K562 (cell line): ENCODE results near the gene MSL2. TPM values are rescaled to one million over a fixed set of nuclear protein-coding genes. Genes with fewer than 3 reads are reported as not detected.
A peak's percentile ranks its signal among the peaks of the same experiment; 100 is the strongest.

Experiments
- CEBPB ChIP-seq: fragments of 450-650 bp; IDR thresholded peaks from 2 replicates; pipeline ENCODE4 v1.6.1; 2016; ENCODE audit warnings: missing genetic modification characterization, missing compliant biosample characterization
- GTF2E2 ChIP-seq: fragments of 200-800 bp; sonication (Bioruptor generic); IDR thresholded peaks from 2 replicates; pipeline ENCODE4 v1.6.1; 2016; ENCODE audit warnings: missing genetic modification characterization, missing compliant biosample characterization
- HDAC8 ChIP-seq: fragments of 450-650 bp; IDR thresholded peaks from 2 replicates; pipeline ENCODE4 v1.6.1; 2016; ENCODE audit warnings: mild to moderate bottlenecking, missing genetic modification characterization, moderate library complexity, missing compliant biosample characterization
- HEY1 ChIP-seq: fragments of 250-450 bp; sonication (Bioruptor Pico); IDR thresholded peaks from 2 replicates; pipeline ENCODE4 v1.5.0; 2020; ENCODE audit warnings: mild to moderate bottlenecking, moderate library complexity, borderline replicate concordance
- POLR2G ChIP-seq: fragments of 200-400 bp; formaldehyde crosslinking; IDR thresholded peaks from 2 replicates; pipeline ENCODE4 v1.6.1; 2017; ENCODE audit warnings: low read depth, mild to moderate bottlenecking, antibody characterized with exemption, low read length, moderate library complexity
- YY1 ChIP-seq, 3 experiments: IDR thresholded peaks; 2 replicates each; pipeline ENCODE4 v1.6.1; 2011; ENCODE audit warnings: low read length in 2 of 3, mild to moderate bottlenecking in 2 of 3, moderate library complexity in 2 of 3, borderline replicate concordance in 1 of 3, control low read depth in 1 of 3, low read depth in 1 of 3; ENCODE audit not compliant: insufficient read depth in 3 of 3, insufficient replicate concordance in 2 of 3, control insufficient read depth in 1 of 3, insufficient read length in 1 of 3; ENCODE audit errors: extremely low read depth in 1 of 3
- ZNF12 ChIP-seq: sonication (generic); formaldehyde crosslinking; IDR thresholded peaks from 2 replicates; pipeline ENCODE4 v1.4.0; 2020; ENCODE audit warnings: mild to moderate bottlenecking, missing genetic modification reagents
- polyA plus RNA-seq, 8 experiments: library from polyadenylated mRNA; depleted of rRNA in 4 of 8; stranded (reverse) in 5 of 8; unstranded in 3 of 8; fragments of >200 nt; fragmentation: Nextera tagmentation in 2 of 8; fragmentation: Illumina TruSeq in 1 of 8; extraction: Ambion mirVana in 2 of 8; extraction: Trizol in 1 of 8; gene quantifications; 2 replicates each; pipeline versions ENCODE4 v1.2.1 to v1.2.3, GENCODE V29; 2011 to 2014; ENCODE audit warnings: inconsistent platforms in 1 of 8, missing spikeins in 1 of 8
- total RNA-seq, 7 experiments: library from RNA; depleted of rRNA in 6 of 7; stranded (reverse); fragments of >200 nt in 6 of 7; fragmentation: Illumina TruSeq in 2 of 7; extraction: Trizol in 2 of 7; gene quantifications; 2 replicates each; pipeline versions ENCODE4 v1.2.1 to v1.2.3, GENCODE V29; 2011 to 2021; ENCODE audit warnings: low replicate concordance in 1 of 7
- TF ChIP-seq, protein P1 (sequence below): fragments of 450-650 bp; IDR thresholded peaks from 2 replicates; pipeline ENCODE4 v1.6.1; 2017; ENCODE audit warnings: antibody characterized with exemption, mild to moderate bottlenecking
- TF ChIP-seq, protein P2 (sequence below): fragments of 250-450 bp; sonication (Bioruptor Pico); IDR thresholded peaks from 2 replicates; pipeline ENCODE4 v1.5.0; 2021; ENCODE audit warnings: mild to moderate bottlenecking, borderline replicate concordance
- TF ChIP-seq, protein P3 (sequence below): sonication (generic); formaldehyde crosslinking; IDR thresholded peaks from 2 replicates; pipeline ENCODE4 v1.8.1; 2023; ENCODE audit warnings: missing genetic modification reagents, mild to moderate bottlenecking, borderline replicate concordance
- TF ChIP-seq, protein P4 (sequence below), 2 experiments: fragments of 450-650 bp; IDR thresholded peaks; 2 replicates each; pipeline ENCODE4 v1.6.1; 2016

The MSL2 gene
- total and polyA plus RNA-seq, 9 of the 15 experiments (the other 6 are each of a cell fraction or from before 2014, with no cell fraction given): 1.9 to 19.9 (median 9.1) TPM

DNA sequence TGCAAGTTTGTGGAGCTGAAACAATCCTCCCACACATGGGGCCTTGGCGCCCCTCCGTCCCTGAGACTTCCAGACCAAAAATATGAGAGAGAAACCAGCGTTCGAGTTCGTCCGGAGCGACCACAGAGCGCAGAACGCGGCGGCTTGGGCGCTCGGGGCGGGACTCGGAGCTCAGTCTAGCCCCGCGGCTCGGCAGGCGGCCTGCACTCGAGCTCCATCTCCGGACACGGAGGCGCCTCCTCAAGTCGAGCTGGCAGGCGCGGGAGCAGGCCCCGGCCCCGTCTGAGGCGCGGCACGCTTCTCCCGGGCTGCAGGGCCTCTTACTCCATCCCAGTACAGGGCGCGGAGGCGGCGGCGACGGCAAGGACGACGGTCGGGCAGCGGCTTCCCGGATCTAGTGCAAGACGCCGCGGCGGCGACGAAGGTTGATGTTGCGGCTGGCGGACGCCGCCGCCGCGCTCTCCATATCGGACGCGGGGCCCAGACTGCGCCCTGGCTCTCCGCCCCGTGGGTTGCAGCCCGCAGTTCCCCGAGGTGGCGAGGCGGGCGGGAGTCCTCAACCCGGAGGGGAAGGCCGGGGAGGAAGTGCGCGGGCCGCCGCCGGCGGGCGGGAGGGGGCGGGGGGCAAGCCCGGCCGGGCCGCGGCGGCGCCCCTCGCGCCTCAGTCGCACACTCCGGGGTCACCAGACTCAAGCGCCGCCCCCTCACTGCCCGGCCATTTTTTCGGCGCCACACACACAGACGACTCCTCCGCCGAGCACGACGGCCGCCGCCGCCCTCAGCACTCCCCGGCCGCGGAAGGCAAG is 674 bp downstream of the MSL2 start (continued):
- TF ChIP-seq, protein P1, sequence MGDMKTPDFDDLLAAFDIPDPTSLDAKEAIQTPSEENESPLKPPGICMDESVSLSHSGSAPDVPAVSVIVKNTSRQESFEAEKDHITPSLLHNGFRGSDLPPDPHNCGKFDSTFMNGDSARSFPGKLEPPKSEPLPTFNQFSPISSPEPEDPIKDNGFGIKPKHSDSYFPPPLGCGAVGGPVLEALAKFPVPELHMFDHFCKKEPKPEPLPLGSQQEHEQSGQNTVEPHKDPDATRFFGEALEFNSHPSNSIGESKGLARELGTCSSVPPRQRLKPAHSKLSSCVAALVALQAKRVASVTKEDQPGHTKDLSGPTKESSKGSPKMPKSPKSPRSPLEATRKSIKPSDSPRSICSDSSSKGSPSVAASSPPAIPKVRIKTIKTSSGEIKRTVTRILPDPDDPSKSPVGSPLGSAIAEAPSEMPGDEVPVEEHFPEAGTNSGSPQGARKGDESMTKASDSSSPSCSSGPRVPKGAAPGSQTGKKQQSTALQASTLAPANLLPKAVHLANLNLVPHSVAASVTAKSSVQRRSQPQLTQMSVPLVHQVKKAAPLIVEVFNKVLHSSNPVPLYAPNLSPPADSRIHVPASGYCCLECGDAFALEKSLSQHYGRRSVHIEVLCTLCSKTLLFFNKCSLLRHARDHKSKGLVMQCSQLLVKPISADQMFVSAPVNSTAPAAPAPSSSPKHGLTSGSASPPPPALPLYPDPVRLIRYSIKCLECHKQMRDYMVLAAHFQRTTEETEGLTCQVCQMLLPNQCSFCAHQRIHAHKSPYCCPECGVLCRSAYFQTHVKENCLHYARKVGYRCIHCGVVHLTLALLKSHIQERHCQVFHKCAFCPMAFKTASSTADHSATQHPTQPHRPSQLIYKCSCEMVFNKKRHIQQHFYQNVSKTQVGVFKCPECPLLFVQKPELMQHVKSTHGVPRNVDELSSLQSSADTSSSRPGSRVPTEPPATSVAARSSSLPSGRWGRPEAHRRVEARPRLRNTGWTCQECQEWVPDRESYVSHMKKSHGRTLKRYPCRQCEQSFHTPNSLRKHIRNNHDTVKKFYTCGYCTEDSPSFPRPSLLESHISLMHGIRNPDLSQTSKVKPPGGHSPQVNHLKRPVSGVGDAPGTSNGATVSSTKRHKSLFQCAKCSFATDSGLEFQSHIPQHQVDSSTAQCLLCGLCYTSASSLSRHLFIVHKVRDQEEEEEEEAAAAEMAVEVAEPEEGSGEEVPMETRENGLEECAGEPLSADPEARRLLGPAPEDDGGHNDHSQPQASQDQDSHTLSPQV: 0 out of 2 replicates have a peak, but pooled peaks have one; percentile 16
- TF ChIP-seq HDAC8: 0 out of 2 replicates have a peak, but pooled peaks have one; percentile 43
- no peak for TF ChIP-seq CEBPB (tag)
- TF ChIP-seq, protein P2, sequence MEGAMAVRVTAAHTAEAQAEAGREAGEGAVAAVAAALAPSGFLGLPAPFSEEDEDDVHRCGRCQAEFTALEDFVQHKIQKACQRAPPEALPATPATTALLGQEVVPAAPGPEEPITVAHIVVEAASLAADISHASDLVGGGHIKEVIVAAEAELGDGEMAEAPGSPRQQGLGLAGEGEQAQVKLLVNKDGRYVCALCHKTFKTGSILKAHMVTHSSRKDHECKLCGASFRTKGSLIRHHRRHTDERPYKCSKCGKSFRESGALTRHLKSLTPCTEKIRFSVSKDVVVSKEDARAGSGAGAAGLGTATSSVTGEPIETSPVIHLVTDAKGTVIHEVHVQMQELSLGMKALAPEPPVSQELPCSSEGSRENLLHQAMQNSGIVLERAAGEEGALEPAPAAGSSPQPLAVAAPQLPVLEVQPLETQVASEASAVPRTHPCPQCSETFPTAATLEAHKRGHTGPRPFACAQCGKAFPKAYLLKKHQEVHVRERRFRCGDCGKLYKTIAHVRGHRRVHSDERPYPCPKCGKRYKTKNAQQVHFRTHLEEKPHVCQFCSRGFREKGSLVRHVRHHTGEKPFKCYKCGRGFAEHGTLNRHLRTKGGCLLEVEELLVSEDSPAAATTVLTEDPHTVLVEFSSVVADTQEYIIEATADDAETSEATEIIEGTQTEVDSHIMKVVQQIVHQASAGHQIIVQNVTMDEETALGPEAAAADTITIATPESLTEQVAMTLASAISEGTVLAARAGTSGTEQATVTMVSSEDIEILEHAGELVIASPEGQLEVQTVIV (CRISPR knock-in tag): no peak
- no peak for TF ChIP-seq HEY1 (CRISPR knock-in tag)
- peak; percentile 5; the same call in 1 of the 2 replicates for TF ChIP-seq POLR2G
- TF ChIP-seq, protein P3, sequence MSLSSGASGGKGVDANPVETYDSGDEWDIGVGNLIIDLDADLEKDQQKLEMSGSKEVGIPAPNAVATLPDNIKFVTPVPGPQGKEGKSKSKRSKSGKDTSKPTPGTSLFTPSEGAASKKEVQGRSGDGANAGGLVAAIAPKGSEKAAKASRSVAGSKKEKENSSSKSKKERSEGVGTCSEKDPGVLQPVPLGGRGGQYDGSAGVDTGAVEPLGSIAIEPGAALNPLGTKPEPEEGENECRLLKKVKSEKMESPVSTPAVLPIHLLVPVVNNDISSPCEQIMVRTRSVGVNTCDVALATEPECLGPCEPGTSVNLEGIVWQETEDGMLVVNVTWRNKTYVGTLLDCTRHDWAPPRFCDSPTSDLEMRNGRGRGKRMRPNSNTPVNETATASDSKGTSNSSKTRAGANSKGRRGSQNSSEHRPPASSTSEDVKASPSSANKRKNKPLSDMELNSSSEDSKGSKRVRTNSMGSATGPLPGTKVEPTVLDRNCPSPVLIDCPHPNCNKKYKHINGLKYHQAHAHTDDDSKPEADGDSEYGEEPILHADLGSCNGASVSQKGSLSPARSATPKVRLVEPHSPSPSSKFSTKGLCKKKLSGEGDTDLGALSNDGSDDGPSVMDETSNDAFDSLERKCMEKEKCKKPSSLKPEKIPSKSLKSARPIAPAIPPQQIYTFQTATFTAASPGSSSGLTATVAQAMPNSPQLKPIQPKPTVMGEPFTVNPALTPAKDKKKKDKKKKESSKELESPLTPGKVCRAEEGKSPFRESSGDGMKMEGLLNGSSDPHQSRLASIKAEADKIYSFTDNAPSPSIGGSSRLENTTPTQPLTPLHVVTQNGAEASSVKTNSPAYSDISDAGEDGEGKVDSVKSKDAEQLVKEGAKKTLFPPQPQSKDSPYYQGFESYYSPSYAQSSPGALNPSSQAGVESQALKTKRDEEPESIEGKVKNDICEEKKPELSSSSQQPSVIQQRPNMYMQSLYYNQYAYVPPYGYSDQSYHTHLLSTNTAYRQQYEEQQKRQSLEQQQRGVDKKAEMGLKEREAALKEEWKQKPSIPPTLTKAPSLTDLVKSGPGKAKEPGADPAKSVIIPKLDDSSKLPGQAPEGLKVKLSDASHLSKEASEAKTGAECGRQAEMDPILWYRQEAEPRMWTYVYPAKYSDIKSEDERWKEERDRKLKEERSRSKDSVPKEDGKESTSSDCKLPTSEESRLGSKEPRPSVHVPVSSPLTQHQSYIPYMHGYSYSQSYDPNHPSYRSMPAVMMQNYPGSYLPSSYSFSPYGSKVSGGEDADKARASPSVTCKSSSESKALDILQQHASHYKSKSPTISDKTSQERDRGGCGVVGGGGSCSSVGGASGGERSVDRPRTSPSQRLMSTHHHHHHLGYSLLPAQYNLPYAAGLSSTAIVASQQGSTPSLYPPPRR (CRISPR knock-in tag): no peak
- TF ChIP-seq GTF2E2 (tag): no peak
- TF ChIP-seq, protein P4, sequence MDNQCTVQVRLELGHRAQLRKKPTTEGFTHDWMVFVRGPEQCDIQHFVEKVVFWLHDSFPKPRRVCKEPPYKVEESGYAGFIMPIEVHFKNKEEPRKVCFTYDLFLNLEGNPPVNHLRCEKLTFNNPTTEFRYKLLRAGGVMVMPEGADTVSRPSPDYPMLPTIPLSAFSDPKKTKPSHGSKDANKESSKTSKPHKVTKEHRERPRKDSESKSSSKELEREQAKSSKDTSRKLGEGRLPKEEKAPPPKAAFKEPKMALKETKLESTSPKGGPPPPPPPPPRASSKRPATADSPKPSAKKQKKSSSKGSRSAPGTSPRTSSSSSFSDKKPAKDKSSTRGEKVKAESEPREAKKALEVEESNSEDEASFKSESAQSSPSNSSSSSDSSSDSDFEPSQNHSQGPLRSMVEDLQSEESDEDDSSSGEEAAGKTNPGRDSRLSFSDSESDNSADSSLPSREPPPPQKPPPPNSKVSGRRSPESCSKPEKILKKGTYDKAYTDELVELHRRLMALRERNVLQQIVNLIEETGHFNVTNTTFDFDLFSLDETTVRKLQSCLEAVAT (IDR thresholded peaks at IDR 0.05): peak in 1 of 2 experiments; percentile 56; a peak in 2 of 4 replicates
- TF ChIP-seq ZNF12: 0 out of 2 replicates have a peak, but pooled peaks have one; percentile 48
- peak in 2 of 3 experiments; percentile 85 to 88 for TF ChIP-seq YY1 (IDR thresholded peaks at IDR 0.05; ENCODE audit: borderline replicate concordance in 1 of 3, control insufficient read depth in 1 of 3, extremely low read depth in 1 of 3, insufficient read depth in 3 of 3, insufficient read length in 1 of 3, insufficient replicate concordance in 2 of 3, low read depth in 1 of 3, low read length in 2 of 3)
